NCI-H345 treated with DMSO at 0.1 percent for 48 hours (cell line): ENCODE measurements around the gene SYNCRIP.
"Not testable (repeated sequence)": the region's sequence is repeated elsewhere in the genome, so short reads cannot be mapped to it uniquely, and the experiment has no call there.

Experiments
- DNase-seq: peaks from one replicate; lab custom pipeline; 2025; ENCODE audit not compliant: unreplicated experiment; lab: John Stamatoyannopoulos, UW

SYNCRIP gene

DNA sequence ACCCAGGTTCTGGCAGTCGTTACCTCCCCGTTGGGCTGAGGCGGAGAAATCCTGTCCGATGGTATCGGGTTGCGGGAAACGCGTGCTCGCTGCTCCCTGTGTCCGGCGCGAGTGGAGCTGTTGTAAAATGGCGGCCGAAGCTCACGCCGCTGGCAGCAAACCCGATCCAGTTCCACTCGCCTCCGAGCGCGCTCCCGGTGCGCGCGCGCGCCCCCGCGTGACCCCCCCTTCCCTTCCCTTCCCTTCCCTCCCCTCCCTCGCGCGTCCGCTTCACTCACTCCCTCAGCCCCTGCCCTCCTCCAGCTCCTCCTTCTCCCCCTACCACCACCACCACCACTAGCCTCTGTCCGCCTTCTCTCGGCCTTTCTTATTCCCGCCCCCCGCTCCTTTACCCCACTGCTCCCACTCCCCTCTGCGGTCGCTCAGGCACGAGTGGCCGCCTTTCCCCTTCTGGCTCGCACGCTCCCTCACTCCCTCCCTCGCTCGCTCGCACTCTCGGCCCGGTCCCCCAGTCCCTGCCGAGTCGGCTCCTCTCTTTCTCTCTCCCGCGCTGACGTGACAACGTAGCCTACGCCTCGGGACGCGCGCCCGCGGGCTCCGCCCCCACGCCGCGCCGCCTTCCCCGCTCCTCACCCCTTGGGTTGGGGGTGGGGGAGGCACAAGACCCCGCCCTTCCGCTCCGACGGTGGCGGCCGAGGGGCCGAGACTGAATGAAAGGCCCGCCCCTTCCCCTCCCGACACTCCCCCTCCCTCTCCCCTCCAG is at the start of gene SYNCRIP:
Gene SYNCRIP (minus strand): TSS at position 113 of the 763 bp plus-strand sequence. CDS start 1,447 bp downstream, outside the sequence.
- DNase-seq = peak; percentile 90

DNA sequence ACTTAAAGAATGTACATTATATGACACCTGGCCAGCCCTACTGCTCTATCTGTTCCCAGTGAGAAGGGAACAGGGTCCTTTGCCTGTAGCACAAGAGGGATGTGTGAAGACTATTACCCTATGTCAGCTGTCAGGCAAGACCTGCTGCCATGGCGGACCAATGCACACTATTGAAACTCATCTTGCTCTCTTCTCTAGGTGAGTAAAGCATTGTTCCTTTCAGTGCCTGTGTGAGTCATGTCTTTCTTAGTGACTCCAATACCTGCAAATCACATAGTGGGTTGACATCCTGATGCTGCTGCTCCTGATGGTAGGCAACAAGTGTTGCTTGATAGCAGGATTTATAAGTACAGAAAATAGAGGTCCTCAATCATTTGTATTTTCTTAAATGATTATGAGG is 48.8 kb upstream of the SYNCRIP start:
- no peak for DNase-seq

DNA sequence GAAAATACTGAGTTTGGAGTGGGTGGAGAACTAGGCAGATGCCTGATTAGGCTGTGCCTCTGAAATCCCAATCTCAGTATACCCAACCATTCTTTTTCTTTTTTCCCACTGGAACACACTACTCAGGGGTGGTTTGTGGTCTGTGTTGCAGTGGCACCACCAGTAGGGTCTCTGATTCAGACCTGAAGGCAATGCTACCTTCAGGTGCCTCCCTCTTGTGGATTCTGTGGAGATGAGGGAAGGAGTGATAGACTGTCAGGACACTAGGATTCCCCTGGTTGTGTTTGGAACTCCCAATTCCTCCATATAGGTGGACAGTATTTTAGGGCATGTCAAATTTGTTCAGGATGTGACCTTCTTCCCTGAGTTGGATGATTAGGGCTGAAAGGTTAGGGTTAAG is 47.4 kb upstream of the SYNCRIP start:
- DNase-seq = no peak

DNA sequence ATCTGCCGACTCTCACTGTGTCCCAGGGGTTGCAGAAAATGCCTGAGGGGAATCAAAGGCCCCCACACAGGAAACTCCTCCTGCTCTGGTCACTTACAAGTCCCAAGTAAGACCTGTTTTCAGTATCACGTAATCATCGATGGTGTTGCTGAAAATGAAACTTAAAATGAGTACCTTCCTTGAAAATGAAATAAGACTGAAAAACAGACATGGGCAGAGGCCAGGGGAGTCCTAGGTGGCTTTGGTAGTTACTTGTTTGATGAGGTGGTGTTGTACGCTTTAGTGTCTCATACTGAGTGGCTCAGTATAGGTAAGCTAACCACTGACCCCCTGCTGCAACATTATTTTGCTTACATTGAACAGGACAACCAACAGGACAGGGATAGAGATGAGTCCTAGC is 43.0 kb upstream of the SYNCRIP start:
- DNase-seq = no peak

DNA sequence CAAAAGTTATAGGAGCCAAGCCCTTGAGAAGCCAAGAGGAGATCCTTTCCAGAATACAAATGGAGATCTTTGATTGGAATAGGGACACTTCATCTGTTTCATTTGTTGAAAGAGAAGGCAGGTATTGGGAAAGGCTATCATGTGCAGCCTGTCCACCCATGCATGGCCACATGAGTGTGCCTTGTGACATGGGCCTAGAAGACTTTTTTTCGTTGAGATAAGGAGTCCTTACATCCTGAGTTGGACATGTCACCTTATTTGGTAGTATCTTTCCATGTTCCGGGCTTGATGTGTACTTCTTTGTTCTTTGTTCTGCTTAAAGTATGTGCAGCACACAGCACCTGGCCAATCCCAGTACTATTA is 42.1 kb upstream of the SYNCRIP start:
- DNase-seq = no peak

DNA sequence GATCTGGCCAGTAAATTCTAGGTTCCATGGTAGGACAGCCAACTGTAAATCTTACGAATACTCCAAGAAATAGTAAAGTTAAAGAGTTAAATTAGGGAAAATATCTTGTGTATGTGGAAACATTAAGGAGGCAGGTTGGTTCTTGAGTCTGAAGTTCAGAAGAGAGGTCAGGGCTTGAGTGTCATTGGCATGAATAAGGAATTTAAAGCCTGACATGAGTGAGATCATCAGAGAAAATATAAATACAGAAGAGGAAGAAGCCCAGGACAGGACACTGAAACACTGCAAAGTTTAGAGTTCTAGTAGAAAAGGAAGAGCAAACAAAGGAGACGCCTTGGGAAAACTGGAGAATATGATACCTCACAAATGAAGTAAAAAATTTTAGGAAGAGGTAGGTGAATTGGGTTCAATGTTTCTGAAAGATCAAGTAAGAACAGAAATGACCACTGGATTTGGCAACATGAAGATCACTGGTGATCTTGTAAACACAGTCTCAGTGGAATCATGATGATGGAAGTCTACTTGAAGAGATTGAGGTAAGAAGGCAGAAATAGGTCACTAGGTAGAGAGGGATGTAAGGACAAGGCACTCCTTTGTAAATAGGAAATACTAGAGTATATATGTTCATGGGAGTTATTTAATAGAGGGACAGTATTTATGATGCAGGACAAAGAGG is 41.6 kb upstream of the SYNCRIP start:
- DNase-seq = no peak

DNA sequence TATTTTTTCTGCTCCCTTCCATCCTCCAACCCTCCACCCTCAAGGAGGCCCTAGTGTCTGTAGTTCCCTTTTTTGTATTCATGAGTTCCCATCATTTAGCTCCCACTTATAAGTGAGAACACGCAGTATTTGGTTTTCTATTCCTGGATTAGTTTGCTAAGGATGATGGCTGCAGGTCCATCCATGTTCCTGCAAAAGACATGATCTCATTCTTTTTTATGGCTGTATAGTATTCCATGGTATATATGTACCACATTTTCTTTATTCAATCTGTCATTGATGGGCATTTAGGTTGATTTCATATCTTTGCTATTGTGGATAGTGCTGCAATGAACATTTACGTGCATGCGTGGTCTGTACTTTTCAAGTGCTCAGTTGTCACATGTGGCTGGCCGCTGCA is 39.2 kb upstream of the SYNCRIP start:
- DNase-seq = not testable (repeated sequence)

DNA sequence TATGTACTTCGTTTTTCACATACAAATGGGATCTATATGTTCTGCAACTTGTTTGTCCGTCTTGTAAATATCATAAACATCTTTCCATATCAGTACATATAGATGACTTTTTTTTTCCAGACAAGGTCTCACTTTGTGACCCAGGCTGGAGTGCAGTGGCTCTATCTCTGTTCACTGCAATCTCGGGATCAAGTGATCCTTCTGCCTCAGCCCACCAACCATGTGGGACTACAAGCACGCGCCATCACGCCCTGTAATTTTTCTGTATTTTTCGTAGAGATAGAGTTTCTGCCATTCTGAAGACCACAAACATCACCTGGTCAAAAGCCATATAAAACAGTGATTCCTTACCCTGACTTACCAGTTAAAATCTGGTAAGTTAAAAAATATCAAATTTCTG is 37.7 kb upstream of the SYNCRIP start:
- DNase-seq = no peak

DNA sequence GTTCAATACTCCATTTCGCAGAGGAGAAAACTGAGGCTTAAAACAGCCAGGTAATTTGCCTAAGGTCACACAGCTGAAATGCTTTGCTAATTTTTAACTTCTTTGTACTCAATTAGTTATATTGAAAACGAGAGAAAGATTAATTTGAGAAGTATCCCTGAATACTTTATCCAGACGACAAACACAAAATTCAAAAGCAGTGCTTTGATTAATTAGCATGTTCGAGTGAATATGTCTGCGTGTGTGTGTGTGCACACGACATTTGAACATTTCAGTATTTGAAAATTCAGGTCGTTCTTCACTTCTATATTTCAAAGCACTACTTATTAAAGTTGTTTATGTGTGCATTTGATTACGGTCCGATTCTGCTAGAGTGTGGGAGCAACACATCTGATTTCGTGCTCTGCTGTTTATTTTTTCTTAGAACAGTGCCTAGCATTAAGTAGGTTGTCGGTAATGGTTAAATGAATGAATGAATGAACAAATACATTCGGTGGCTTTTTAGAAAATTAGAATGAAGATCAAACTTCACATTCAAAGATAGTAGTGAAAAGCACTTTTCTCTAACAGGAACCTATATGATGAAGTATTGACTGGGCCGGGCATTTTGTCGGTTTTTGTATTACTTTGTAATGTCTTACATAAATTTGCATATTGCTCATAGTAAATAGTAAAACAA is 36.9 kb upstream of the SYNCRIP start:
- DNase-seq = no peak

DNA sequence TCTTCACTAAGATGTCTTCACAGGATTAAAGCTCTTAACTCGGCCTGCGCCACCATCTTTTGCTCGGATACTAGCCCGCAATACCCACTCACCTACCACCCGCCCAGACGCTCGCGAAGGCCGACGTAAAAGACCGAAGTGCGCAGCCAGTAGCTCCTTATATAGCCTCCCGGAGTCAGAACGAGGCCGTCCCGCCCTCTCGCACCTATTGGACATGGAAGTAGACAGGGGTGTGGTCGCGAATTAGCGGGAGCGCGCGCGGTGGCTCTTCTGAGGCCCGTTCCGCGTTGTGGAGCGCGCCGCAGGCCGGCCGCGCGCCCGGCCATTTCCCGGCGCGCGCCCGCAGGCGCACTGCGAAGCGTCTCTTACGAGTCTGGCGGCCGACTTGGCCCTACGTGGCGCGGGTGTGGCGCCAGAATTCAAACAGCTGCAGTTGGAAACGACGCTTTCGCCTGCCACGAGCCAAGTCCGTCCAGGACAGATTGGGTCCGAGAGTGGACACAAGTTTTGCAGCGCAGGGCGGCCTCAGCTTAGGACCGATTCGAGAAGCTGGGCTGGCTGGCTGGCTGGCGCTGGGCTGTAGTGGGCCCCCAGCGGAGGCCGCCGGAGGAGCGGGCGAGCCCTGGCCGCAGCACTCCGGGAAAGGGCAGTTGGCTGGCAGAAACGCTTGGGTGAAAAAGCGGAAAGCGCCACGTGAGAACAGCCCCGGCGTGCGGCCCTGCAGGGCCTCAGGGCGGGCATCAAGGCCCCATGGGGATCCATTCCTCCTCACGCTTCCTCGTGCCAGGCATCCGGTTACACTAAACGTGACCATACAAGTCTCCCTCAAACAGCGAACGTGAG is 36.1 kb upstream of the SYNCRIP start:
- peak; percentile 94 for DNase-seq

DNA sequence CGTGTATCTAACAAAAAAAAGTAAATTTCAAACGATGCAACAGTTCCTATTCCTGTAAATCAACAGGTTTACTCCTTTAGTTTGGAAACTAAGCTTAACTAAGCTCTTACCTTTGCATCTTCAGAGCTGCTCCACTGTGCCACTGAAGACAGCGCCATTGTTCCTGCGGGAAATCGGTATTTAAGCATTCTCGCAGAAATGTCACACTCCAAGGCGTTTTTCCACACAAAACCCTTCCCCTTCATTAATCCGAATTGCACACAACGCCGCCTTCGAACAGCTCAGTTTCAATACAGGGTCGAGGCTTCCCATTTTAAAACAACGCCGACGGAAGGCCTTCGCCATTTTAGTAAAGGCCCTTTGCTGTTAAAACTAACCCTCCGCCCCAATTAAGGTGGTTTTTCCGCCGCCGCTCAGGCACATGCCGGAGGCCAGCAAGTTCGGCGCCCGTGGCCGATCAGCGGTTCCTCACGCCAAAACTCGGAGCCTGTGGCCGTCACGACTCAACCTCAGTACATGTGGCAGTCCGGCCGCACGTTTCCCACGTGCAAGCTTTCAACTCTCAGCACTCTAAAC is 35.4 kb upstream of the SYNCRIP start:
- no peak for DNase-seq

DNA sequence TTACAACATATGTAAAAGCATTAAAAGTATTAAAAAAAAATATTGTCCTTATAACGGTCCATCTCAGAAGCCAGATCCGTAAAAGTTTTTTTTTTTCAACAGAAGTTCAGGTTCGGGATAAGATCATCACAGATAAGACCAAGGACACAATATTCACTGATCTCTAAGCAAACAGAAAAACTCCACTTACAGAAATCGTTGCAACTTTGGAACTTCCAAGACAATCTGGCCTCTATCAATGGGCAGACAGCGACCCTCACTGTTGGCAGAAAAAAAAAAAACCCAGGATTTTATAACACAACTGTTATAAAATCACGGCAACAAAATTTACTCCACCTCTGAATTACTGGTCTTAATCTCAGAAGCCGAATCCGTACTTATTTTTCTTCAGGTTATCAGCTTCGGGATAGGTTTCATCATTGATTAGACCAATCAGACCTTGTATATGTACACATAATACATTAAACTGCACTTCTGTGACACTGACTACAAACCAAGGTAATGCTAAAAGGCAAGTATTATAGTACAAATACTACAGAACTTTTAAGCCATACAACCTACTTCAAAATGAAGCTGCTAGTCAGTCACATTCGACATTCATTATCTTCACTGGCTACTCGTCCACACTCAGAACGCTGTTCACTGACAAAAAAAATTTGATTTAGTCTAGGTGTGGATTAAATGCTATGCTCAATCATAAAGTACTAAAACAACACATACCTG is 34.7 kb upstream of the SYNCRIP start:
- no peak for DNase-seq

DNA sequence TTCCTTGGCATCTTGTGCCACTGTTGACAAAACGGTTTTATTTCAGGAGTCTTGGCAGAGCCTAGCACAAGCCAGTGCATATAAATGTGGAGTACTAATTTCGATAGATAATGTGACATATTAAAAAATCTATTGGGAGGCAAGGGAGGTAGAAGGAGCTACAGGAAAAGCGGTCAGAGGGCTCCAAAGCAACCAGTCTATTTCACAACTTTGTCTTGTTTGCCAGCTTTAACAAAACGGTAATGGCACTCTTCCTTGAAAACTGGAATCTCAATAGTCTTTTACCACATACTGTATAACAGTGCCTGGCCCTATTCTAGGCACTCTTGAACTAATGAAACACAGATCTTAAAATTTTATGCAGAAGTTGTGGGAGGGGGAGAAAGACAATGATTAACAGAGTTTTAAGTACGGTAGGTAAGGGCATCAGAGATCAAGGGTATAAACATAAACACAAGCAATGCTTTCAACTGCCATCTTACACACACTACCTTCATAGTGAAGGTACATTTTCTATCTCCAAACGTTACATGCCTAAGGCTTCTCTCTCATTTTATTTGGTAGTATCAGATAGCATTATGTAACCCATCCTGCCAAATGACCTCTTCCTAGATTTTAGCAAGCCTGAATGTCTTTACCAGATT is 33.5 kb upstream of the SYNCRIP start:
- DNase-seq = no peak

DNA sequence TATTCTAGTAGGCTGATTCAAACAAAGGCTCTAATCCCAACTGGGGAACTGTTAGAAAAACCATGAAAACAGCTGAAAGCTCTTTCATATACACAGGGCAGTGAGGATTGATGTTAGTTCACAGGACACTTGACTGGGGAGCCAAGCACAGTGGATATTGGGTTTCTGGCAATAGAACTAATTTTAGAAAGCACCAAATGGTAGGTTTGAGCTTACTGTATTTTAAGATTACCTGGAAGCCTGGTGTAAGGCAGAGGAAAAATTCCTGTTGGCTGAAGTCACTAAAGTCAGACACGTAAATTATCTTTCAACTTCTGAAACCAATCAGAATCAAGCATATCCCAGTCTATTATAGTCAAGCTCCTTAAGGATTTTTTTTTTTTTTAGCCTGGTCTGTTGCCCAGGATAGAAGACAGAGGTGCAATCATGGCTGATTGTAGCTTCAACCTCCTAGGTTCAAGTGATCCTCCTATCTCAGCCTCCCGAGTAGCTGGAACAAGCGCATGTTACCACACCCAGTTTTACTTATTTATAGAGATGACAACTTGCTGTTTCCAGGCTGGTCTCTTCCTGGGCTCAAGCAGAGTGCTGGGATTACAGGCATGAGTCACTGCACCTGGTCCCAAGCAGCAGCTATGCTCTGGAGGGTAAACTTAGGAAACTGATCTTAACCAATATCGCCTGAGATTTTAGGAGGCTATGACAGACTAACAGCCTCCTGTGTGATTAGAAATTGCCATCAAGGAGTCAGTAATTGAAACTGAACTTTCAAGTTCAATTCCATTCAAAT is 32.5 kb upstream of the SYNCRIP start:
- no peak for DNase-seq

DNA sequence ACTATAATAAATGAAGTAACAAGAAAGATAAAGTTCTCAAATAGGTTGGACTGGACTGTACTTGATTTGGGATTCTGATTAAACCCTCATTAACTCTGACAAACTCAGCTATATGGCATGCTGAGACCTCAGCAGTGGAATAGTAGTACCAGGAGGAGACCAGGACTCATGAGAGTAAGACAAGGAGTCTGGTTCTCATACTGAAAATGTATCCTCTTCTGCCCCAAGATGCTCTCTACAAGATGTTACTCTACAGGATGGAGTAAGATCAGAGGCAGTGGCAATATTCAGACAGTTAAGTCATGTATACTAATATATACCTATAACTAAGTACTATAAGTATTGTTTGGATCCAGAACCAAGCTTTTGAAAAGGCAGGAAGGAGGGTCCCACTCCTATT is 31.9 kb upstream of the SYNCRIP start:
- no peak for DNase-seq

DNA sequence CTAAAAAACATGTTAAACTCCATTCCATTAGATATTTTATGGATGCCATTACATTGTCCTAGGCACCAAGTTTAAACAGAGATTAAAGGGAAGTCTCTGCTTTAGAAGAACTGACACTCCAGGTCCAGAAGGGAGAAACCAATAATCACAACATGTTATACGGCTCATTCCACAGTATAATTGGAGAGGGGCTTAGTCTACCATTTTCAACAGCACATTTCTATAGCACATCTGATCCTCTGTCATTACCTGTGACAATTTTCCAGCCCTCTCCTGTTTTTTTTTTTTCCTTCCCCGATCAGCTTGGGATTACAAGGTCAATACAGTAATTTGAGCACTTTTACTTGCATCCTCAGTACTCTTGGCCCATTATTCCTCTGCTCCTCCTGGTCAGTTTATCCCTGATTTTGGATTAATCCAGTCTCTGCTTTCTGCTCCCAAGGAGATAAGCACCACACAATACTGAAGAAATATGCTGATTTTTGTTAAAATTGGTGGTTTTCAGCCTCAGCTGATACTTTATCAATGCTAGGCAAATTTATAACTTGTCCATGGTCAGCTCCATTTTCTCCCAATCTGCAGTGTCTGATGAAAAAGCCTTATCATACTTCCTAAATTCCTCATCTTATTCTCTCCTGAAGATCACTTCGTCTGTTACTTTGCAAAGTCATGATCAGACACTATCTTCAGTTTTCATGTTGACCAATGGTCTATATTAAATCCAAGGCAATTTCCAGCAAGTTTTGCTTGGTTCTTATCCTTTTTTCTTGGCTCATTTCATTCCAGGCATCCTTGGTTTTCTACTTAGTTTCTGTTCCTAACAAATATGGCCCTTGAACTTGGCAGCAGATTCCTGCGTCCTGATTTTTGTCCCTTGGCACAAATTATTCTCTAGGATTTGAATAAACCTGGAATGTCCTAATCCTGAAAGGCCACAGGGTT is 30.8 kb upstream of the SYNCRIP start:
- DNase-seq = no peak

DNA sequence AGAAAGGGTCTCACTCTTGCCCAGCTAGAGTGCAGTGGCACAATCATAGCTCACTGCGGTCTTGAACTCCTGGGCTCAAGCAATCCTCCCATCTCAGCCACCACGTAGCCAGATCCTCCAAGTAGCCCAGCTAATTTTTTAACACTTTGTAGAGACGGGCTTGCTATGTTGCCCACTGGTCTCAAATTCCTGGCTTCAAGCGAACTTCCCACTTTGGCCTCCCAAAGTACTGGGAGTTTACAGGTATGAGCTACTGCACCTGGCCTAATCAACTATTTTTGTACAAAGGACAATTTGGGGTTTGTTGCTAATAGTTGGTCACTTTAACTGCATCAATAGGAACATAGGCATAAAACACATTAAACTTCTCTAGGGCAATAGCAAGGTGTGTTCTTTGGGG is 29.9 kb upstream of the SYNCRIP start:
- DNase-seq = no peak

DNA sequence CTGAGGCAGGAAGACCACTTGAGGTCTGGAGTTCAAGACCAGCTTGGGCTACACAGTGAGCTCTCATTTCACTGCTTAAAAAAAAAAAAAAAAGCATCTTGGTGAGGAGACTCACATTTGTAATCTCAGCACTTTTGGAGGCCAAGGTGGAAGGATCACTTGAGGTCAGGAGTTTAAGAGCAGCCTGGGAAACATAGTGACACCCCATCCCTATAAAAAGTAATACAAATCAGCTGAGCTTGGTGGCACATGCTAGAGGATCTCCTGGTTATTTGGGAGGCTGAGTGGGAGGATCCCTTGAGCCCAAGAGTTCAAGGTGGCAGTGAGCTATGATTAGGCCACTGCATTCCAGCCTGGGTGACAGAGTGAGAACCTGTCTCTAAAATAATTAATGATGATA is 29.4 kb upstream of the SYNCRIP start:
- DNase-seq = no peak
